ENCODE results near the gene MAL. TPM values are rescaled to one million over a fixed set of nuclear protein-coding genes. Genes with fewer than 3 reads are reported as not detected.

The MAL gene
- total and polyA plus RNA-seq, 2 of the 13 experiments (the other 11 are each of a cell fraction or from before 2014, with no cell fraction given), result not detected

GRCh38 chr2:95014126-95014708 lies 11.3 kb upstream of the MAL start:
- FAIRE-seq, result no peak
- Histone ChIP-seq H3K79me2 (ENCODE audit: insufficient read depth, low read length) (no peaks in the 10 kb centered on the region), H3K9me3 (ENCODE audit: low read length) (no peaks in the 10 kb centered on the region), H3K4me2 (ENCODE audit: low read depth, low read length) (no peak overlapping the region), H3K4me1 (ENCODE audit: insufficient read depth, low read length) (no peaks in the 10 kb centered on the region), H3K27me3 (ENCODE audit: control insufficient read depth in 1 of 2, insufficient read depth in 2 of 2, low read length in 2 of 2) (peaks cover 22 to 64% of the 10 kb centered on the region in 2 experiments; a peak in 4 of 5 replicates), H4K20me1 (ENCODE audit: insufficient read depth, low read length) (no peaks in the 10 kb centered on the region), H3K36me3 (replicated peaks in 1 of 2; ENCODE audit: control insufficient read depth in 1 of 2, insufficient read depth in 2 of 2, low read length in 2 of 2) (no peaks in the 10 kb centered on the region), H3K9ac (ENCODE audit: insufficient read depth, low read depth, low read length) (no peak overlapping the region), H3K4me3 (replicated peaks in 1 of 3; ENCODE audit: insufficient read depth in 1 of 3, low read depth in 2 of 3, low read length in 3 of 3) (no peak overlapping the region), H2AFZ (ENCODE audit: low read length) (no peak overlapping the region), H3K27ac (ENCODE audit: extremely low read length, insufficient read depth, low read length) (no peak overlapping the region)
- no peak for DNase-seq (ENCODE audit: low spot score)
- in situ Hi-C loops (cut with HindIII; ENCODE audit: extremely low pct_ligation_motif_present, low pct_unique_long_range_greater_than_20kb), result no loop called here
- CTCF ChIA-PET (ENCODE audit: low intra/inter-chr PET ratio, low total read pairs), result no interaction called here
- TF ChIP-seq ZNF724P (CRISPR knock-in tag; IDR thresholded peaks at IDR 0.05; ENCODE audit: borderline replicate concordance), result no peak
- no peak for TF ChIP-seq SOX13 (IDR thresholded peaks at IDR 0.05)
- peak in 1 of 2 experiments; percentile 38; a peak in 1 of 4 replicates for TF ChIP-seq SOX13 (CRISPR knock-in tag; conservative IDR thresholded peaks at IDR 0.05 in 1 of 2, IDR thresholded peaks at IDR 0.05 in 1 of 2)
- POLR2A ChIA-PET, result no interaction called here
- intact Hi-C loops (cut with micrococcal nuclease; ENCODE audit: unreplicated experiment), result no loop called here
- ATAC-seq, result no peak
- WGBS (ENCODE audit: low lambda C conversion rate), result 13% methylated on average over 10 of the region's 10 CpGs
- no TSS peak for BruUV-seq (replicated peaks)

GRCh38 chr2:95015261-95015912 lies 10.1 kb upstream of the MAL start:
- POLR2A ChIA-PET, result no interaction called here
- no peak for DNase-seq (ENCODE audit: low spot score)
- H3K4me3 ChIP-seq (replicated peaks in 1 of 3; ENCODE audit: insufficient read depth in 1 of 3, low read depth in 2 of 3, low read length in 3 of 3), result no peak overlapping the region

More at GRCh38 chr2:95015261-95015912, 10.1 kb upstream of the MAL start:
- H3K27me3 ChIP-seq (ENCODE audit: control insufficient read depth in 1 of 2, insufficient read depth in 2 of 2, low read length in 2 of 2), result peaks cover 23 to 64% of the 10 kb centered on the region in 2 experiments; a peak in 4 of 5 replicates
- no peaks in the 10 kb centered on the region for H4K20me1 ChIP-seq (ENCODE audit: insufficient read depth, low read length)
- CTCF ChIA-PET (ENCODE audit: low intra/inter-chr PET ratio, low total read pairs), result no interaction called here
- BruUV-seq (replicated peaks), result no TSS peak
- H3K4me2 ChIP-seq (ENCODE audit: low read depth, low read length), result no peak overlapping the region
- intact Hi-C loops (cut with micrococcal nuclease; ENCODE audit: unreplicated experiment) (no loop called here), in situ Hi-C loops (cut with HindIII; ENCODE audit: extremely low pct_ligation_motif_present, low pct_unique_long_range_greater_than_20kb) (no loop called here)
- no peak for TF ChIP-seq MIER3 (CRISPR knock-in tag; IDR thresholded peaks at IDR 0.05; ENCODE audit: borderline replicate concordance)
- TF ChIP-seq HOXA3 (CRISPR knock-in tag; IDR thresholded peaks at IDR 0.05), result no peak
- no peak for TF ChIP-seq SP1 (IDR thresholded peaks at IDR 0.05)
- TF ChIP-seq SP1 (CRISPR knock-in tag; IDR thresholded peaks at IDR 0.05), result no peak
- TF ChIP-seq ZNF740 (CRISPR knock-in tag; IDR thresholded peaks at IDR 0.05), result no peak
- H3K36me3 ChIP-seq (replicated peaks in 1 of 2; ENCODE audit: control insufficient read depth in 1 of 2, insufficient read depth in 2 of 2, low read length in 2 of 2), result no peaks in the 10 kb centered on the region
- FAIRE-seq (no peak), ATAC-seq (no peak)
- no peak overlapping the region for H3K9ac ChIP-seq (ENCODE audit: insufficient read depth, low read depth, low read length)
- H3K9me3 ChIP-seq (ENCODE audit: low read length), result no peaks in the 10 kb centered on the region
- 35% methylated on average over 15 of the region's 15 CpGs for whole genome bisulfite sequencing (ENCODE audit: low lambda C conversion rate)
- H3K79me2 ChIP-seq (ENCODE audit: insufficient read depth, low read length), result no peaks in the 10 kb centered on the region
- H2AFZ ChIP-seq (ENCODE audit: low read length), result no peak overlapping the region
- H3K4me1 ChIP-seq (ENCODE audit: insufficient read depth, low read length), result no peaks in the 10 kb centered on the region
- no peak overlapping the region for H3K27ac ChIP-seq (ENCODE audit: extremely low read length, insufficient read depth, low read length)

Data from HepG2 (cell line).